Sigmoid colon (tissue), 7 donors: ENCODE results near the gene CEP128. TPM values are rescaled to one million over a fixed set of nuclear protein-coding genes. Genes with fewer than 3 reads are reported as not detected.

ENCODE experiments used
- DNase-seq: peaks from one replicate; pipeline ENCODE4 v3.0.0-alpha.2; 2019
- H3K27ac ChIP-seq, 4 donors: fragments of 200-600 bp; sonication (generic); one replicate each; pipeline ENCODE4 v1.5.1; 2016 to 2019; ENCODE audit warnings: mild to moderate bottlenecking in 1 of 4
- H3K27me3 ChIP-seq, 3 donors: fragments of 200-600 bp; sonication (generic); one replicate each; pipeline ENCODE4 v1.5.1; 2019; ENCODE audit warnings: mild to moderate bottlenecking in 1 of 3
- H3K36me3 ChIP-seq, 4 donors: fragments of 200-600 bp; sonication (generic); one replicate each; pipeline ENCODE4 v1.5.1; 2016 to 2019
- H3K4me1 ChIP-seq, 4 donors: fragments of 200-600 bp; sonication (generic); one replicate each; pipeline ENCODE4 v1.5.1; 2017 to 2019
- H3K4me3 ChIP-seq, 4 donors: fragments of 200-600 bp; sonication (generic); one replicate each; pipeline ENCODE4 v1.5.1; 2017 to 2019; ENCODE audit warnings: mild to moderate bottlenecking in 2 of 4, moderate library complexity in 1 of 4
- H3K9me3 ChIP-seq, 4 donors: fragments of 200-600 bp in 3 of 4; sonication (generic) in 3 of 4; one replicate each; pipeline versions ENCODE4 v1.5.1 to v1.6.1; 2013 to 2019
- CTCF ChIP-seq, 4 experiments: fragments of 450-650 bp in 3 of 4; fragments of 200-600 bp in 1 of 4; IDR thresholded peaks; one replicate each; pipeline ENCODE4 v1.5.1; 2016 to 2019; ENCODE audit warnings: antibody characterized with exemption in 4 of 4, mild to moderate bottlenecking in 3 of 4, moderate library complexity in 2 of 4
- EP300 ChIP-seq, 4 donors: sonication (generic); formaldehyde crosslinking; IDR thresholded peaks; one replicate each; pipeline ENCODE4 v1.6.1; 2017; ENCODE audit warnings: antibody characterized with exemption in 4 of 4
- POLR2A ChIP-seq, 2 donors: fragments of 450-650 bp; IDR thresholded peaks; one replicate each; pipeline ENCODE4 v1.6.1; 2016; ENCODE audit warnings: antibody characterized with exemption in 2 of 2, mild to moderate bottlenecking in 2 of 2, moderate library complexity in 2 of 2
- POLR2AphosphoS5 ChIP-seq, 4 donors: sonication (generic); formaldehyde crosslinking; IDR thresholded peaks; one replicate each; pipeline ENCODE4 v1.6.1; 2017; ENCODE audit warnings: antibody characterized with exemption in 4 of 4
- WGBS, 2 donors: extraction: QIAGEN DNeasy Blood & Tissue Kit; methylation state at CpG; one replicate each; pipeline ENCODE4 v1.1.7; 2013; 5-methylcytosine and 5-hydroxymethylcytosine counted together
- intact Hi-C: fragments of 100-400 bp; cut with DNase I; formaldehyde crosslinking; loops from one replicate; pipeline ENCODE4 v1.15.1; 2023
- polyA plus RNA-seq, 3 donors: library from polyadenylated mRNA; stranded (reverse); fragments of 200-250 nt; gene quantifications; one replicate each; pipeline ENCODE4 v1.2.3, GENCODE V29; 2013
- total RNA-seq, 4 donors: library from RNA; depleted of rRNA; stranded (reverse); fragments of >200 nt; gene quantifications; one replicate each; pipeline ENCODE4 v1.1.0, GENCODE V29; 2016
- donor health status: healthy with polysubstance abuse.
- donor health status: Bipolar disorder and iron deficiency.
- donor health status: healthy.

Gene CEP128
- total and polyA plus RNA-seq, 7 donors = 0.60 to 16.6 (median 8.3) TPM

- no peak for TF ChIP-seq POLR2A (IDR thresholded peaks at IDR 0.05)
- TF ChIP-seq CTCF (IDR thresholded peaks at IDR 0.05) = no peak
- TF ChIP-seq POLR2AphosphoS5 (IDR thresholded peaks at IDR 0.05) = no peak
- TF ChIP-seq EP300 (IDR thresholded peaks at IDR 0.05) = no peak
- no peak for DNase-seq
- Histone ChIP-seq H3K27me3 (no peaks in the 10 kb centered on the region), H3K4me3 (no peak overlapping the region), H3K9me3 (no peaks in the 10 kb centered on the region), H3K36me3 (no peaks in the 10 kb centered on the region), H3K4me1 (no peaks in the 10 kb centered on the region), H3K27ac (no peak overlapping the region)
- intact Hi-C loops = no loop called here
- 31 to 82% methylated on average over 2 of the region's 2 CpGs for WGBS, 2 donors
Observed at GRCh38 chr14:80485764-80486163, 455.8 kb downstream of the CEP128 start.

- Histone ChIP-seq H3K27me3 (no peaks in the 10 kb centered on the region), H3K4me1 (no peaks in the 10 kb centered on the region), H3K36me3 (no peaks in the 10 kb centered on the region), H3K27ac (no peak overlapping the region), H3K9me3 (no peaks in the 10 kb centered on the region), H3K4me3 (no peak overlapping the region)
- TF ChIP-seq POLR2A (IDR thresholded peaks at IDR 0.05) (no peak), CTCF (IDR thresholded peaks at IDR 0.05) (no peak), EP300 (IDR thresholded peaks at IDR 0.05) (no peak), POLR2AphosphoS5 (IDR thresholded peaks at IDR 0.05) (no peak)
- intact Hi-C loops = no loop called here
- DNase-seq = no peak
- 95 to 100% methylated on average over 2 of the region's 2 CpGs for WGBS, 2 donors
Observed at GRCh38 chr14:80483331-80483730, 458.2 kb downstream of the CEP128 start.

GRCh38 chr14:80477388-80478160 lies 464.0 kb downstream of the CEP128 start:
- Histone ChIP-seq H3K36me3 (no peaks in the 10 kb centered on the region), H3K9me3 (peaks cover 0 to 7% (median 0%) of the 10 kb centered on the region in 4 donors), H3K27ac (peak overlapping the region in 1 of 4 donors; percentile 10), H3K27me3 (no peaks in the 10 kb centered on the region), H3K4me3 (no peak overlapping the region), H3K4me1 (no peaks in the 10 kb centered on the region)
- no peak for DNase-seq
- WGBS, 2 donors = 78 to 87% methylated on average over 6 of the region's 6 CpGs
- no peak for TF ChIP-seq POLR2AphosphoS5 (IDR thresholded peaks at IDR 0.05)
- TF ChIP-seq POLR2A (IDR thresholded peaks at IDR 0.05) = no peak
- TF ChIP-seq EP300 (IDR thresholded peaks at IDR 0.05) = no peak
- intact Hi-C loops = no loop called here

GRCh38 chr14:80475074-80475473 lies 466.5 kb downstream of the CEP128 start:
- Histone ChIP-seq H3K27me3 (no peaks in the 10 kb centered on the region), H3K4me1 (no peaks in the 10 kb centered on the region), H3K4me3 (no peak overlapping the region), H3K27ac (no peak overlapping the region), H3K36me3 (no peaks in the 10 kb centered on the region), H3K9me3 (peaks cover 0 to 7% (median 0%) of the 10 kb centered on the region in 4 donors)
- intact Hi-C loops = no loop called here
- 93 to 95% methylated on average over 4 of the region's 4 CpGs for WGBS, 2 donors
- no peak for TF ChIP-seq POLR2A (IDR thresholded peaks at IDR 0.05)
- no peak for TF ChIP-seq EP300 (IDR thresholded peaks at IDR 0.05)
- no peak for TF ChIP-seq CTCF (IDR thresholded peaks at IDR 0.05)
- TF ChIP-seq POLR2AphosphoS5 (IDR thresholded peaks at IDR 0.05) = no peak
- no peak for DNase-seq

GRCh38 chr14:80468331-80469122 lies 473.0 kb downstream of the CEP128 start:
- WGBS, 2 donors = 13 to 56% methylated on average over 5 of the region's 5 CpGs
- Histone ChIP-seq H3K9me3 (peaks cover 0 to 4% (median 0%) of the 10 kb centered on the region in 4 donors), H3K4me3 (no peak overlapping the region), H3K36me3 (no peaks in the 10 kb centered on the region), H3K4me1 (no peaks in the 10 kb centered on the region), H3K27ac (no peak overlapping the region), H3K27me3 (no peaks in the 10 kb centered on the region)
- intact Hi-C loops = no loop called here
- DNase-seq = no peak
- TF ChIP-seq POLR2A (IDR thresholded peaks at IDR 0.05) (no peak), CTCF (IDR thresholded peaks at IDR 0.05) (no peak), POLR2AphosphoS5 (IDR thresholded peaks at IDR 0.05) (no peak), EP300 (IDR thresholded peaks at IDR 0.05) (no peak)
